ENCODE measurements around the gene OTOGL.

- TF ChIP-seq CTCF (IDR thresholded peaks at IDR 0.05; ENCODE audit: low read depth, low read length, poor library complexity, severe bottlenecking): no peak
- TF ChIP-seq EZH2phosphoT487 (IDR thresholded peaks at IDR 0.05; ENCODE audit: borderline replicate concordance, low read length): no peak
These were observed 108.7 kb downstream of the OTOGL start for GRCh38 chr12:80208071-80208470.
